Tibial nerve (tissue), 4 donors: Measurements from ENCODE around the gene NAP1L4. TPM values are rescaled to one million over a fixed set of nuclear protein-coding genes. Genes with fewer than 3 reads are reported as not detected.

Experiments used
- DNase-seq, 2 donors: peaks; one replicate each; pipeline ENCODE4 v3.0.0-alpha.2; 2019; ENCODE audit warnings: low spot score in 2 of 2
- H3K27ac ChIP-seq, 4 donors: fragments of 200-600 bp; sonication (generic) in 3 of 4; one replicate each; pipeline ENCODE4 v1.5.1; 2017 to 2019; ENCODE audit warnings: mild to moderate bottlenecking in 1 of 4
- H3K27me3 ChIP-seq, 2 donors: fragments of 200-600 bp; sonication (generic) in 1 of 2; one replicate each; pipeline versions ENCODE4 v1.5.1 to v1.6.0; 2017 to 2019
- H3K36me3 ChIP-seq, 3 donors: fragments of 200-600 bp; sonication (generic); one replicate each; pipeline ENCODE4 v1.5.1; 2018 to 2019
- H3K4me1 ChIP-seq, 4 donors: fragments of 200-600 bp; sonication (generic) in 3 of 4; one replicate each; pipeline ENCODE4 v1.5.1; 2017 to 2019
- H3K4me3 ChIP-seq, 4 donors: fragments of 200-600 bp; sonication (generic) in 3 of 4; one replicate each; pipeline ENCODE4 v1.5.1; 2017 to 2019; ENCODE audit warnings: mild to moderate bottlenecking in 1 of 4, moderate library complexity in 1 of 4
- H3K9me3 ChIP-seq, 4 donors: fragments of 200-600 bp; sonication (generic) in 3 of 4; one replicate each; pipeline ENCODE4 v1.5.1; 2017 to 2019
- CTCF ChIP-seq, 5 experiments: fragments of 200-600 bp in 3 of 5; fragments of 450-650 bp in 2 of 5; sonication (generic) in 3 of 5; IDR thresholded peaks; one replicate each; pipeline ENCODE4 v1.5.1; 2016 to 2019; ENCODE audit warnings: antibody characterized with exemption in 5 of 5, mild to moderate bottlenecking in 3 of 5, moderate library complexity in 2 of 5
- EP300 ChIP-seq, 2 donors: sonication (generic); formaldehyde crosslinking; IDR thresholded peaks; one replicate each; pipeline ENCODE4 v1.6.1; 2017; ENCODE audit warnings: antibody characterized with exemption in 2 of 2, mild to moderate bottlenecking in 1 of 2
- POLR2A ChIP-seq, 2 donors: fragments of 450-650 bp; IDR thresholded peaks; one replicate each; pipeline ENCODE4 v1.6.1; 2017; ENCODE audit warnings: antibody characterized with exemption in 2 of 2, mild to moderate bottlenecking in 2 of 2, moderate library complexity in 2 of 2
- WGBS, 2 donors: methylation state at CpG; one replicate each; pipeline ENCODE4 v1.1.5; 2018; 5-methylcytosine and 5-hydroxymethylcytosine counted together
- total RNA-seq, 4 donors: library from RNA; depleted of rRNA; stranded (reverse); fragments of >200 nt; gene quantifications; one replicate each; pipeline ENCODE4 v1.1.0, GENCODE V29; 2016

NAP1L4 gene
- total RNA-seq, 4 donors from 2014 or later: 94.3 to 129 (median 111) TPM

DNA sequence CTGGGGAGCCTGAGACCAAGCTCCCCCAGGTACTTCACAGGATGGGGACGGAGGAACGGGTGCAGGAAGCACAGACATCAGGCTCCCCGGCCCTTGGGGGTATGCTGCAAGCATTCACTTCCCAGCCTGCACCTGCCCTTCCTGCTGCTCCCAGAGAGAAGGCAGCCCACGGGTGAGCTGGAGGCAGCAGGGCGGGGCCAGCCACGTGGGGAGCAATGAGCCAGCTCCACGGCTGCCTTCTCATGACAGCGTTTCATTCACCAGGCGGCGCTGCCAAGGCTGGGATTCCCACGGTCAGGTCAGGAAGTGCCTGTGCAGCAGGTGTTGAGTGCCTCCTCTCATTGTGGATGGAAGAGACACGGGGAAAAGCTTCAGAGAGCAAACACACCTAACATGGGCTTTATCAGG is 48.4 kb downstream of the NAP1L4 start:
- WGBS, 2 donors: 60 to 64% methylated on average over 7 to 9 of the region's 12 CpGs
- Histone ChIP-seq H3K27me3 (no peaks in the 10 kb centered on the region), H3K4me3 (no peak overlapping the region), H3K27ac (no peak overlapping the region), H3K4me1 (peaks cover 0 to 50% (median 22%) of the 10 kb centered on the region in 4 donors), H3K36me3 (peaks cover 0 to 34% (median 6%) of the 10 kb centered on the region in 3 donors), H3K9me3 (peaks cover 0 to 4% (median 0%) of the 10 kb centered on the region in 4 donors)
- no peak for DNase-seq
- no peak for TF ChIP-seq CTCF (IDR thresholded peaks at IDR 0.05)
- TF ChIP-seq POLR2A (IDR thresholded peaks at IDR 0.05): no peak
- no peak for TF ChIP-seq EP300 (IDR thresholded peaks at IDR 0.05)

DNA sequence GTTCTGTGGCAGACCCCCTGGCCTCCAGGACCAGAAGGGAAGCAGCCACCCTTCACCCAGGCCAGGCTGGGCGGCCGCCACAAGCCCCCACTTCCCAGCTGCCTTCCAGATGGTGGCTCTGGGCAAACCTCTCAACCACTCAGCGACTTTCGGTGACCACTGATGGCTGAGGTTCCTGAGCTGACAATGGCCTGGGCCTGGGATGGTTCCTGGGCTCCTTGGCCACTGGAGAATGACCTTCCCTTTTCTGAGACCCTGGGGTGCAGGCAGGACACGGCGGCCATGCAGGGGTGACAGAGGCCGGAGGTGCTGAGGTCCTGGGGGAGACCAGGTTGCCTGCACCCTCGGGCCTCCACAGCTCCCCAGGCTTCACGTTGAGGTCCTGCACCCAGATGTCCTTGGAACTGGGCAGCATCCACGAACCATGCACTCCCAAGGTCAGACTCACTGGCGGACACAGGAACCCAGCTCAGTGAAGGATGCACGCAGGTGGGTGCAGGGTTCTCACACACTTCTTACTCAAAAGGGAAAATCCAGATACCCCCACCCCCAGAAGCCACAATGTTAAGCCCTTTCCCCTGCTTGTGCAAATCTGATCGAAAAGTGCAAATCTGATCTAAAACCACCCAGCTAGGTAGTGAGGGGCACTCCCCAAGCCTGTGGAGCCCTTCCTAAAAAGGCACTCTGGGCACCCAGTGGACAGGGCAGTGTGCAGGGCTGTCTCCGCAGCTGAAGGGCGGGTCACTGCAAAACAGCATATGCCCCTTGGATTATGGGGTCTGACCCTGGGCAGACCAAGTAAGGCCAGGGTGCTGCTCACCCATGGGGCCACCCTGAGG is 49.0 kb downstream of the NAP1L4 start:
- Histone ChIP-seq H3K36me3 (peaks cover 0 to 28% (median 0%) of the 10 kb centered on the region in 3 donors), H3K27ac (no peak overlapping the region), H3K4me1 (peaks cover 0 to 50% (median 22%) of the 10 kb centered on the region in 4 donors), H3K9me3 (peaks cover 0 to 10% (median 0%) of the 10 kb centered on the region in 4 donors), H3K4me3 (no peak overlapping the region), H3K27me3 (no peaks in the 10 kb centered on the region)
- 84 to 90% methylated on average over 9 to 14 of the region's 15 CpGs for WGBS, 2 donors
- no peak for DNase-seq
- TF ChIP-seq EP300 (IDR thresholded peaks at IDR 0.05): peak in 1 of 2 donors; percentile 8
- TF ChIP-seq POLR2A (IDR thresholded peaks at IDR 0.05): no peak
- TF ChIP-seq CTCF (IDR thresholded peaks at IDR 0.05): no peak

DNA sequence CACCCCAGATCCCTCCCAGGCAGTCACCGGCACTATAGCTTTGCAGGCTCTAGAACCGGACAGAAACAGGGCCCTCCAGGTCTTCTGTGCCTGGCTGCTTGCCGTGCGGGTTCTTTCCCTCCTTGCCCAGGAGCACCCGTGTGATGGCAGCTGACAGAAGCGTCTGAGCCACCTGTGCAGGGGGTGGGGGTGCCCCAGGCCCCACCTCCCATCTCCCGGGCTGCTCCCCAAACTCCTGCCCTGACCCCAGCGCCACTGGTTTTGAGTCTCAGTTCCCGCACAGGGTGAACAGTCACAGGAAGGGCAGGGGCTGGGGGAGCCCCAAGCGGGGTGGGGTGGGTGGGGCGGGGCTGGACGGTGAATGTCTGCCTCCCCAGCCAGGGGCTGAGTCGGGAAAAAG is 49.7 kb downstream of the NAP1L4 start:
- TF ChIP-seq EP300 (IDR thresholded peaks at IDR 0.05): no peak
- DNase-seq: no peak
- 58 to 74% methylated on average over 10 of the region's 13 CpGs for WGBS, 2 donors
- Histone ChIP-seq H3K9me3 (peaks cover 0 to 17% (median 1%) of the 10 kb centered on the region in 4 donors), H3K4me3 (no peak overlapping the region), H3K4me1 (peaks cover 0 to 50% (median 22%) of the 10 kb centered on the region in 4 donors), H3K27ac (no peak overlapping the region), H3K36me3 (peaks cover 0 to 21% (median 0%) of the 10 kb centered on the region in 3 donors), H3K27me3 (no peaks in the 10 kb centered on the region)

- WGBS, 2 donors: 36 to 64% methylated on average over 4 to 9 of the region's 10 CpGs
- no peak for DNase-seq
- Histone ChIP-seq H3K4me3 (no peak overlapping the region), H3K4me1 (peaks cover 0 to 43% (median 19%) of the 10 kb centered on the region in 4 donors), H3K36me3 (peaks cover 0 to 18% (median 0%) of the 10 kb centered on the region in 3 donors), H3K27me3 (no peaks in the 10 kb centered on the region), H3K9me3 (peaks cover 0 to 18% (median 2%) of the 10 kb centered on the region in 4 donors), H3K27ac (peak overlapping the region in 1 of 4 donors; percentile 25)
- TF ChIP-seq POLR2A (IDR thresholded peaks at IDR 0.05) (no peak), CTCF (IDR thresholded peaks at IDR 0.05) (no peak), EP300 (IDR thresholded peaks at IDR 0.05) (no peak)
These were observed 51.0 kb downstream of the NAP1L4 start for GRCh38 chr11:2940921-2941821.

GRCh38 chr11:2940147-2940920 is 51.8 kb downstream of the NAP1L4 start:
- DNase-seq: no peak

More at GRCh38 chr11:2940147-2940920, 51.8 kb downstream of the NAP1L4 start:
- Histone ChIP-seq H3K4me3 (no peak overlapping the region), H3K4me1 (peaks cover 0 to 35% (median 11%) of the 10 kb centered on the region in 4 donors), H3K36me3 (peaks cover 0 to 18% (median 0%) of the 10 kb centered on the region in 3 donors), H3K27ac (peak overlapping the region in 1 of 4 donors; percentile 25), H3K9me3 (peaks cover 0 to 18% (median 2%) of the 10 kb centered on the region in 4 donors), H3K27me3 (no peaks in the 10 kb centered on the region)
- WGBS, 2 donors: 63 to 72% methylated on average over 9 to 12 of the region's 16 CpGs
- TF ChIP-seq EP300 (IDR thresholded peaks at IDR 0.05): no peak
- TF ChIP-seq POLR2A (IDR thresholded peaks at IDR 0.05): no peak
- TF ChIP-seq CTCF (IDR thresholded peaks at IDR 0.05): no peak
